GM12892 (cell line): ENCODE data around the gene LAT.

Source experiments
- DNase-seq: peaks from one replicate; pipeline ENCODE4 v3.0.0; 2011; ENCODE audit not compliant: insufficient read length
- FAIRE-seq: peaks from 2 replicates; lab custom pipeline; 2011; peaks lifted over from hg19 to GRCh38; lab: Jason Lieb, UNC
- POLR2A ChIP-seq: IDR thresholded peaks from 2 replicates; pipeline ENCODE4 v1.6.1; 2011; ENCODE audit warnings: low read depth, low read length, control low read depth
- POLR2AphosphoS5 ChIP-seq: IDR thresholded peaks from 2 replicates; pipeline ENCODE4 v1.6.1; 2011; ENCODE audit warnings: low read depth, low read length, control low read depth
- TAF1 ChIP-seq: IDR thresholded peaks from 2 replicates; pipeline ENCODE4 v1.6.1; 2011; ENCODE audit warnings: low read depth, mild to moderate bottlenecking, control low read depth, low read length, borderline replicate concordance

LAT gene

DNA sequence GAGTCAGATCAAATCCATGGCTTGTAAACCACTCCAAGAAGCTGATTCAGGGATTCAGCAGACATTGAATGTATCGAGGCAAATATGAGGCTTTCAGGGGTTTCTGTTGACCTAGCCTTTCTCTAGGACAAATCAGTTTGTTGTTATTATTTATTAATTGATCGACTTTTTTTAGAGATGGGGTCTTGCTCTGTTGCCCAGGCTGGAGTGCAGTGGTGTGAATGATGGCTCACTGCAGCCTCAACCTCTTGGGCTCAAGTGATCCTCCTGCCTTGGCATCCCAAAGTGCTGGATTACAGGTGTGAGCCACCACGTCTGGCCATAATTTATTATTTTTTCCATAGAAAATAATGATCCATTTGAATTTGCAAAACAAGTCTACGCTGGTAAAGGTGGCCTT, 27.0 kb downstream of the LAT start:
- no peak for TF ChIP-seq POLR2A
- no peak for TF ChIP-seq POLR2AphosphoS5
- no peak for TF ChIP-seq TAF1
- DNase-seq (no peak), FAIRE-seq (no peak)

DNA sequence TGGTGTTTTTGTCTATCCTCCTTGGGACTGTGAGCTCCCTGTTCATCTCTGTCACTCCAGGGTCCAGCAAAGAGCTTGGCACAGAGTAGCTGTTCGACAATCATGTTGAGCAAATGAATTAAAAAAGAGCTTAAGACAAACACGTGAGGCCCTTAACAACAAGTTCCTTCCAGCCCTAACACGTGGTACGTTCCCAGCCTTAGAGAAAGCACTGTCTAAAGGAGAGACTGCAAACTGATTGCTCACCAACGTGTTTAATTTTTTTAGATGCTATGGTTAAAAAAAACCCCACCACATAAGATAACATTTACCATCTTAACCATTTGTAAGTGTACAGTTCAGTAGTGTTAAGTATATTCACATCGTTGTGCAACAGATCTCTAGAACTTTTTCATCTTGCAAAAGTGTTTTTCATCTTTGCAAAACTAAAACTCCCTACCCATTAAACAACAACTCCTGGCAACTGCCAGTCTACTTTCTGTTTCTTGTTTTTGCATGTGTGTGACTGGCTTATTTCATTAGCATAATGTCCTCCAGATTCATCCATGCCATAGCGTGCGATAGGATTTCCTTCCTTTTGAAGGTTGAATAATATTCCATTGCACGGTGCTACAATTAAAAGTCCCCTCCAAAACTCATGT, 28.2 kb downstream of the LAT start:
- no peak for FAIRE-seq
- no peak for TF ChIP-seq TAF1

DNA sequence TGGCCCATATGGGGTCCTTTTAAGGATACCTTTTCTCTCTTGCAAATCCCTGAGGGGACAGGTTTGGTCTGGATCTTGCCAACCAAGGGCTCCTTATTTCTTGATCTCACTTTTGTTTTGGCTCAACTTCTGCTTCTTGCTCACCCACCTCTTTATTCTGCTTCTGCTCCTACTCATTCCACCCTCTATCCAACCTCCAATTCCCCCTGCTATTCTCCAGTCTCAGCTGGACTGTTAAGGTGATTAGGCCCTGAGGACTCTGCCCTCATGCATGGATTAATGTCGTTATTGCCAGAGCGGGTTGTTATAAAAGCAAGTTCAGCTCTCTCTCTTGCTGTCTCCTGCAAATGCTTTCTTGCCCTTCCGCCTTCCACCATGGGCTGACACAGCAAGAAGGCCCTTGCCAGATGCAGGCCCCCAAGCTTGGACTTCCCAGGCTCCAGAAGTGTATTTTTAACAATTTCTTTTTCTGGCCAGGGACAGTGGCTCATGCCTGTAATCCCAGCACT, 29.8 kb downstream of the LAT start:
- FAIRE-seq, result no peak
- DNase-seq, result no peak
- no peak for TF ChIP-seq POLR2AphosphoS5
- no peak for TF ChIP-seq TAF1
- no peak for TF ChIP-seq POLR2A

More for the DNA sequence above, 28.2 kb downstream of the LAT start:
- DNase-seq, result no peak

DNA sequence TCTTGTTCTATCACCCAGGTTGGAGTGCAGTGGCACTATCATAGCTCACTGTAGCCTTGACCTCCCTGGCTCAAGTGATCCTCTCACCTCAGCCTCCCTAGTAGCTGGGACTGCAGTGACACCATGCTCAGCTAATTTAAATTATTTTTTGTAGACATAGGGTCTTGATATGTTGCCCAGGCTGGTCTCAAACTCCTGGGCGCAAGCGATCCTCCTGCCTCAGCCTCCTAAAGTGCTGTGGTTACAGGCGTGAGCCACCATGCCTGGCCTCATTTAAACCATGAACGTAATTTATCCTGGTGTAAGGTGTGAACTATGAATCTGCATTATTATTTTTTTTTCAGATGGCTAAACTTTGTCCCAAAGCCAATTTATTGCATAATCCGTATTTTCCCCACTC, 37.3 kb downstream of the LAT start:
- DNase-seq, result no peak
- no peak for FAIRE-seq
- TF ChIP-seq POLR2AphosphoS5 (no peak), POLR2A (no peak), TAF1 (no peak)

DNA sequence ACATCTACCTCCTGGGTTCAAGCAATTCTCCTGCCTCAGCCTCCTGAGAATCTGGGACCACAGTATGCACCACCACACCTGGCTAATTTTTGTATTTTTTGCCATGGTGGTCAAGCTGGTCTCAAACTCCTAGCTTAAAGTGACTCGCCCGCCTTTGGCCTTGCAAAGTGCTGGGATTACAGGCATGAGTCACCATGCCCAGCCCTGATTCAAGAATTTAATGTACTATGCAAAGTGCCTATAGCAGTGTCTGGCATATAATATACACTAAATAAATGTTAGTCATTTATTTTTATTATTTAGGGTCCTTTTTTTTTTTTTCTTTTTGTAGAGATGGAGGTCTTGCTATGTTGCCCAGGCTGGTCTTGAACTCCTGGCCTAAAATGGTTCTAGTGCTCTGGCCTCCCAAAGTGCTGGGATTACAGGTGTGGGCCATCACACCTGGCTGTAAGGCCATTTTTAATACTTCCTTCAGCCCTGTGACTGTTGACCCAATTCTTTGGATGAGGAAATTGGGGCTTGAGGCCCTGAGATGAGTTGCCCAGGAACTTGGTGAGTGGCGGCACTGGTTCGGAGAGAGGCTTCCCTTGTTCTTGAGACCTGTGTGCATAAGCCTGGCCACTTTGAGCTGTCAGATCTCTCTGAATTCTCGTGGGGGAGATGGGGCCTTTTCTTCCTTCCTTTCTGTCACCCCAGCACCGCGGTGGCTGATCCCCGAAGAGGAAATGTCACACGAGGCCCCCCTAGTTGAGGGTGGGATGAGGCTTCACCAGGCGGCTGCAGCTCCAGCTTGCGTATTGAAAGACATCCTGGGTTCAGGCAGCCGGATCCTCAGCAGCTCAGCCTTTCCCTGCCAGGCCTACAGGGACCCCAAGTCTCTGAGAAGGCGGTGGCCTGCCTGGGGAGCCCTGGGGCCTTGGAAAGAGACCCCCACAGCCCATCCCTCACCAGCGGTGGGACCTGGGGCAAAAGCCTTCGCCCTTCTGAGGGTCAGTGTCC, 38.7 kb downstream of the LAT start:
- no peak for TF ChIP-seq POLR2AphosphoS5
- no peak for TF ChIP-seq POLR2A
- TF ChIP-seq TAF1, result no peak

DNA sequence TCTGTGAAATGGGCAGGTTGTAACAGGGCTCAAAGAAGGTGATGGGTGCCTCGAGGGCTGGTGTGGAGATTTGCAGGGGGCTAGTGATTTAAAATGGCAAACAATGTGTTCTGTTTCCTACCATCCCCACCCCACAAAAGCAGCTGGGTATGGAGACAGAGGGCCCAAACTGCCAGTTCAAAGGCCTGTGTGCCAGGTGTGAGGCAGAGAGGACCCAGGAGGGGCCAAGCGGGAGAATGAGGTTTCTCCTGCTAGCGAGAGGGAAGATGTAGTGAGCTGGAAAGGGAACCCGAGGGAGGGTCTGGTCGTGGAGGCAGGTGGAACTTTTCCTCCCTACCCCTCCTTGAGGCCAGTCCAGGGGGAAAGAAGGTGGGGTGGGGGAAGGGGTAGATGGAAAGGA, 39.4 kb downstream of the LAT start:
- TF ChIP-seq POLR2A (no peak), TAF1 (no peak), POLR2AphosphoS5 (no peak)
- no peak for FAIRE-seq

More for the DNA sequence above, 38.7 kb downstream of the LAT start:
- DNase-seq (no peak), FAIRE-seq (no peak)

DNA sequence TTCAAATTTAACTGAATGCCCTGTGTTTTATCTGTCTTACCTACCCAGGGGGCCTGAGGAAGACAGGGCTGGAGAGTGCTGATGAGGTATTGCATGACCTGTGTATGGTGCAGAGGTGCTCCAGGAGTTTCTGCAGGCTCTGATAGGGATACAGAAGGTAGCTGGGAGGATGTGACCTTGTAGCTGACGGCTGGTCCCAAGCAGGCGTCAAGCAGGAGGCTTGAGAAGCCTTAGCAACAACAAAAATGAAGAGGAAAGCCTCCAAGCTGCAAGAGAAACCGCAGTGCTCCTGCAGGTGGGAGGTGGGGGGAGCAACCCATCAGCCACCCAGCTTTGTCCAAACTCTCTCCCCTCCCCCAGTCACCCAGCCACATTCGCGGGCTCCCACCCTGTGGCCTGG, 40.4 kb downstream of the LAT start:
- DNase-seq (no peak), FAIRE-seq (no peak)
- no peak for TF ChIP-seq TAF1
- no peak for TF ChIP-seq POLR2AphosphoS5
- TF ChIP-seq POLR2A, result no peak

More for the DNA sequence above, 39.4 kb downstream of the LAT start:
- no peak for DNase-seq

DNA sequence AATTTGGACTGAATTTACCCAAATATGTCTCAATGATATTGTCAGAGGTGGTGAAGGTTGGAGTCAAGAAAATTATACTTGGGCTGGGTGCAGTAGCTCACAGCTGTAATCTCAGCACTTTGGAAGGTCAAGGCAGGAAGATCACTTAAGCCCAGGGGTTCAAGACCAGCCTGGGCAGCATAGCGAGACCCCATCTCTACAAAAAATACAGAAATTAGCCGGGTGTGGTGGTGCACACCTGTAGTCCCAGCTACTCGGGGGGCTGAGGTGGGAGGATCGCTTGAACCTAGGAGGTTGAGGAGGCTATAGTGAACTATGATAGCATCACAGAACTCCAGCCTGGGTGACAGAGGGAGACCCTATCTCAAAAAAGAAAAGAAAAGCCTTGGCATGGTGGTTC, 40.9 kb downstream of the LAT start:
- no peak for DNase-seq
- no peak for TF ChIP-seq TAF1
- TF ChIP-seq POLR2A, result no peak
- TF ChIP-seq POLR2AphosphoS5, result no peak
- FAIRE-seq, result no peak

DNA sequence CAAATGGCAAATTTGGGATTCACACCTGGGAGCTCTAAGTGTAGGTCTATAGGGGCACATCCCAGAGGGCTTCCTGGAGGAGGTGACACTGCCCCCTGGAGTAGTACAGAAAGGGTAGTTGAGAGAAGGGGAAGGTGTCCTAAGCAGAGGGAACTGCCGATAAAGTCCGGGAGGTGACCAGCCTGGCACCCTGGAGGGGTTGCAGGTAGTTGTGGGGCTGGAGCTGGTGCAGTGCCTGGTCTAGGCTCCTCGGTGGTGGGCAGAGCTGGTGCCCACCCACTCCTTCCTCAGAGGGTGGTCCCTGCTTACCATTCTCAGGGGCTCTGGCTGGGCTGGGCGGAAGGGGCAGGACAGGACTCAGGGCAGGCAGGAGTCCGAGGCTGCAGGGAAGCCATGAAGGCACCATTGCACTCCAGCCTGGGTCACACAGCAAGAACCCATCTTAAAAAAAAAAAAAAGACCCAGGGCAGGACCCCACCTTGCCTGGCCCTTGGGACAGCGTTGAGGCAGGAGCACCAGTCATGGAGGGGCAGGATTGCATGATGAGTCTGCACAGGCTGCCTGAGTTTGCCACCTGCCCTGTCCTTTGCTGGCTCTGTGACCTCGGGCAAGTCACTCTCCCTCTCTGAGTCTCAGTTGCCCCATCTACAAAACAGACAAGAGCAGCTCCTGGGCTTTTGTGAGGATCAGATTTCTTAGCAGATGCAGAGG, 43.8 kb downstream of the LAT start:
- FAIRE-seq, result no peak
- no peak for DNase-seq
- no peak for TF ChIP-seq POLR2A
- TF ChIP-seq TAF1, result no peak
- no peak for TF ChIP-seq POLR2AphosphoS5

DNA sequence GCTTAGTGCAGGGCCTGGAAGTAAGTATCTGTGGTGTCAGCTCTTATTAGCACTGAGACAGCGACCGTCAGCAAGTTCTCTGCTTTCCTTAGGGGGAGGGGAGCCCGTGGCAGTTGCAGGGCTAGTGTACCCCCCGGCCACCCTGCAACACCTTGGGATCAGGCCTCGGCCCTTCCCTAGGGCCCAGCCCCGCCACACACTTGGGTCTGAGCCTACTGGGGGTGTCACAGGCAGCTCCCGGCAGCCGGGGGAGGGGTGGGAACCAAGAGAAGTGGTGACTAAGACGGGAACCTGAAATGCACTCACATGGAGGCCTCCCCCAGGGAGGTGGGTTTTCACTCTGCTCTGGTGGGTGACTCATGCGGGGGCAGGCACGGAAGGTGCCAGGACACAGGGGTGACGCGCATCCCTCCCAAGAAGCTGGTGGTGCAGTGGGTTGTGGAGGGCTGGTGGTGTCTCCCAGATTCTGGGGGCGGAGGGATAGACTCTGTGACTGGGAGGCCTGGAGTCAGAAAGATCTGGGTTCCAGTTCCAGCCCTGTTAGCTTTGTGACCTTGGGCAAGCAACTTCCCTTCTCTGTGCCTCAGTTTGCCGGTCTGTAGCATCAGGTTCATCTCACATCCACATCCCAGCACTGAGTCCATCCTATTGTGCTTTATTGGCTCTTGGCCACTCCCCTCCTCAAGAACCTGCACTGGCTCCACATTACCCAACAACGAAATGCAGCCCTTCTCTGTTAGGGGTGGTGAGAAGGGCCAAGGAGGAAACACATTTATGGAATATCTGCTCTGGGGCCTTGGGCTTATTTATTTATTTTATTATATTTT, 44.5 kb downstream of the LAT start:
- FAIRE-seq (peak; percentile 84), DNase-seq (no peak)
- TF ChIP-seq TAF1, result no peak
- no peak for TF ChIP-seq POLR2A

DNA sequence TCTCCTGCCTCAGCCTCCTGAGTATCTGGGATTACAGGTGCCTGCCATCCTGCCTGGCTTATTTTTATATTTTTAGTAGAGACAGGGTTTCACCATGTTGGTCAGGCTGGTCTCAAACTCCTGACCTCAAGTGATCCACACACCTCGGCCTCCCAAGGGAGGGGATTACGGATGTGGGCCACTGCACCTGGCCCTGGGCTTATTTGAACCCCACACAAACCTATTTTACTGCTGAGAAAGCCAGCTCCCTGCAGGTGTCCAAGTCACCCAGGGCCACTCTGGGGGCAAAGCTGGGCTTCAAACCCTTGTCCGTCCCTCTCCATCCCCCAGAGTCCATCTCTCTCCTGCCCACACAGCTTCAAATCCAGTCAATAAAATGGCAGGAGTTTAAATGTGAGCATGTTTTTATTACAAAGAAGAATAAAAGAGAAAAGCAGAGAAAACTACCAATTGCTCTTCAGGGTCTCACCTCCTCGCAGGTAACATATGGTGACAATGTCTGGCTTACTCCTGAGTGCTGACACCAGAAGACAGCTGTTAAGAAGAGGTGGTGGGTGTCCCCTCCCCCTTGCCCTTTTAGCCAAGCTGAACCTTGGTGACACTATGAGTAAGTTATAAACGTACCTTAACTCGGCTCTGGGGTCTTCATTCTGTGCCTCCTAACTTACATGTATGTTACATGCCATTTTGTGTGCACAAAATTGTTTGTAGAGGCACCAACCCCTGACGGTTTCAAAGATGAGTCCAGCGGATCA, 45.4 kb downstream of the LAT start:
- DNase-seq (no peak), FAIRE-seq (no peak)
- no peak for TF ChIP-seq POLR2AphosphoS5
- TF ChIP-seq POLR2A, result no peak
- TF ChIP-seq TAF1, result no peak
